Stimulated activated CD8-positive, alpha-beta memory T cell treated with anti-CD3 and anti-CD28 coated beads, Interleukin-4, amount 100 ng/mL, for 48 hours (primary cell): Measurements from ENCODE around the gene C1QTNF9B.

Source experiments
- DNase-seq: peaks from one replicate; pipeline ENCODE4 v3.0.0-alpha.2; 2020

The C1QTNF9B gene

DNA sequence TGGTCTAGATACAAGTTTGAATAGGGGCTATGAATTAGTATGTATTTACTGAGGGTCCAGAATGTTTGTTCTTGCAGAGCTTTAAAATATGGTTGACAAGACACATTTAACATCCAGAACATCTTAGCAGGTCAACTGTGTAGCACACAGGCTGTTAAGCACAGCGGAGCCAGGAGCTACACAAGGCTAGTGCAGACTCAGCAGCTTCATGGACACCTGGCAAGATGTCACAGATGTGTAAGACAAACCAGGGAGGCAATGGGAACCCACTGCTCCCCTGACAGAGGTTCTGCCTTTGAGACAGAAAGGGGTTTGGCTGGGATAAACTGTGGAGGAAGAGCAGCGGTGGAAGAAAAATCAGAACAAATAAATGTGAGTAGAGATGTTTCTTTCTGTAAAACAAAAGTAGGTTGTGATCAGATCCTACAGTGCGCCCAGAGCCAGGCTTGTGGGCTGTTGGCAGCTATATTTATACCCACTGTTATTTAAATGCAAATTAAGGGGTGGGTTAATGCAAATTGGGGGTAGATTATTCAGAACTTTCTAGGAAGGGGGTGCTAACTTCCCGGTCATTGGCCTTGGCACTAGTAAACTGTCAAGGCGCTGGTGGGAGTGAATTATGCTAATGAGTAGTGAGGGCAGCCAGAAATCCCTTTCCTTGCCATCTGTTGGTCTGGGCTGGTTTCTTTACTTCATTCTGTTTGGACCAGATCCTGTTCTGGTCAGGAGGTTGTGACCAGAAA is 41.1 kb downstream of the C1QTNF9B start:
- no peak for DNase-seq

DNA sequence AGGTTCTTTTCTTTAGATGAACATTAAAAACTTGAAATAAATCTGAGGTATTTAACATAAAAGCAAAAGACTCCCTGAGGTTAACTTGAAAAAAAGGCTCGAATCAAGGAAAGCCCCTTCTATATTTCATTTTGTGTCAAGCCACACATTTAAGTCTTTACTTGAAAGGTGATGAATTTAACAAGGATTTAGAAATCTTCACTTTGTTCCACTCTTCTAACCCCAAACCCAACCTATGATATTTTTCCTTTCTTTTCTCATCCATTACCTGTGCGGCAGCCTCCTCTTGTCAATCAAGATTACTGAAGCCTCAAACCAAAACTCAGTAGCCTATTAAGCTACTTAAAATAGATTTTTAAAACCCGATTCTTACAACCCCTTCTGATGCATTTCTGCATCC is 41.9 kb downstream of the C1QTNF9B start:
- DNase-seq: no peak

DNA sequence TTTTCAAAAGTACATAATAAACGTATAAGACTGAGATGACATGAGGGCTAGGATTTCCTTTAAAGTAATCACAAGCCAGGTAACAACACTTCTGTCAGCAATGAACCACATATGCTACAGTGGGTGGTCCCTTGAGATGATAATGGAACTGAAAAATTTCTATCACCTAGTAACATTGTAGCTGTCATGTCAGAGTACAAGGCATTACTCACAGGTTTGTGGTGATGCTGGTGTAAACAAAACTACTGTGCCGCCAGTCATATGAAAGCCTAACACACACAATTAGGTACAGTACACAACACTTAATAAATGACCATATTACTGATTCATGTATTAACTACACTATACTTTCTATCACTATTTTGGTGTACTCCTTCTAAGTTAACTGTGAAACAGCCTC is 45.0 kb downstream of the C1QTNF9B start:
- no peak for DNase-seq

DNA sequence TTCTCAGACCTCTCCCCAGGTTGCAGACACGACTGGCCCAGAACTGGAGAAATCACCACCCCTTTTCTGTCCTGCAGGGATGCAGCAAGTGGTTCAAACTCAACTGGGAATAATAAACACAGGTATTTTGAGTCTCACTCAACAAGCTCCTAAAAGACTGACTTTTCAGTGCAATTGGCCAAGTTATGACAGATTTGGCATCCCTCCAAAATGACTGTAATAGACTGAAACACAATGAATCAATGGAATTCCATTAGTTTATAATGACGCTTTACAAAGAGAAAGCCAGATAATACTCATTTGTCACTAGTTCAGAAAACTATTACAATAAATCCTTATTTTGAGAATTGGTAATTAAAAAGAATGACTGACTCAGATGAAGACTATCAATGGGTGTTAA is 46.2 kb downstream of the C1QTNF9B start:
- DNase-seq: no peak

DNA sequence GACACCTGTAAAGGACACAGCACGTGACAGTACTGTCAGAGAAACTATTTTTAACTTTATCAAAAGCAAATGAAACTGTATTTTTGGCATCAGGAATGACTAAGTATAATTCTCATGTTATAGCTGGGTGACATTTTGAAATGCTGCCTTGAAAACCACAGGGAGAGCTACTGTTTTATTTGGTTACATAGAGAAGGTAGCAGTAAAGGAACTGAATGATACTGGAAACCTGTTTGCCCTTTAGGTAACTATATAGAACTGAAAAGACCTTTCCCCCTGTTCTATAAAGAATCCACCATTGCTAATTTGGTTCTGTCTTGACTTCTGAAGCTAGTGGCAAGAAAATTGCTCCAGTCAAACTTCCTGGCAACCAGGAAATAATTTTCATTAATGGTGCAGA is 47.2 kb downstream of the C1QTNF9B start:
- DNase-seq: no peak

DNA sequence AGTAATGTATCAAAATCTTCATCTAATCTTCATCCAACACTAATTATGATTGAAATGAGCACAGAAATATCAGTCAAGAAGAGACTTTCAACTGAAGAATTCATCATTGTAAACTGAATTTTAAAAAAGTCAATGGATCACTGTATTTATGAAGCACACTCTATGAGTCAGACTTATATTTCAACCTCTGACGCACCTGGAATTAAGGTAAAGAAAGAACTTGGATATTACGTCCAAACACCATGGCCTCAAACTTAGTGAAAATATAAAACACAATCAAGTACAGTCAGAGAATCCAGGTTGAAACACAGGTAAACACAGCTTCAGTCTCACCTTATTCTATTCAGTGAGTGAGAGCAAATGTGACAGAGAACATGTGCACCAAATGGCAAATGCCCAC is 47.6 kb downstream of the C1QTNF9B start:
- DNase-seq: no peak

DNA sequence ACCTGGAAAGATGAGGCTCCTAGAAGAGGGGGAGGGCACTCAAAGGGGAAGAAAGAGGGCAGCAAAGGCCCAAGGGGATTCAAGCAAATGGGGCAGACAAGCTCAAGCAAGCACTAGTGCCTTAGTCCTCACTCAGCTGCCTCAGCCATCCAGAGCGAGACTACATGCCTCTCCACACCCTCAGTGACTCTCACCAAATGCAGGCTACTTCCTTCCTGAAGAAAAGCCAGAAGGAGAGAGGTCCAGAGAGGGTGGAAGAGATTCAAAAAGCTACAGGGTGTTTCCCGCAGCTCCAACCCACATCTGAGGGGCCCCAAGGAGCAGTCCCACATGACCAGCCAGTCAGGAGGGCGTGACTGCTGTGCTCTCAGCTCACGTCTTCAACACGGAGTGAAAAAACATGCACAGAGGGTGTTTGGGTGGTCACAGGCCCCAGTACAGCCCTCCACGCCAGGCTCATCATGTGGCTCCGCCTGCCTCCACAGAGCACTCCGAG is 48.6 kb downstream of the C1QTNF9B start:
- no peak for DNase-seq

DNA sequence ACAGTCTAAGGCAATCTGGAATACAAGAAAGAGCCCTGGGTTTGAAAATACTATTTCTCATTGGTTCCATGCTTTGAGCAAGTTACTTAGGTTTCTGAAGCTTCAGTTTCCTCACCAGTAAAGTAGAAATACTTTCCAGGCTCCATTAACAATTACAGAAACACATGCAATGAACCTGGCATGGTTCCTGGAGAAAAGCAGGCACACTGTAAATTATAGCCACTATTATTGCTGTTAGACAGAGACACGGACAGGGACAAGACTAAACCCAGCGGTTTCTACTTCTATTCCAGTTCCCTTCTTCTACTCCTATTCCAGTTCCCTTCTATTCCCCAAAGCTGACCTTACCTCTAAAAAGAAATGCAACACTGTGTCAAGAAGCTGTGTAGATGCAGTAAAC is 49.3 kb downstream of the C1QTNF9B start:
- no peak for DNase-seq

DNA sequence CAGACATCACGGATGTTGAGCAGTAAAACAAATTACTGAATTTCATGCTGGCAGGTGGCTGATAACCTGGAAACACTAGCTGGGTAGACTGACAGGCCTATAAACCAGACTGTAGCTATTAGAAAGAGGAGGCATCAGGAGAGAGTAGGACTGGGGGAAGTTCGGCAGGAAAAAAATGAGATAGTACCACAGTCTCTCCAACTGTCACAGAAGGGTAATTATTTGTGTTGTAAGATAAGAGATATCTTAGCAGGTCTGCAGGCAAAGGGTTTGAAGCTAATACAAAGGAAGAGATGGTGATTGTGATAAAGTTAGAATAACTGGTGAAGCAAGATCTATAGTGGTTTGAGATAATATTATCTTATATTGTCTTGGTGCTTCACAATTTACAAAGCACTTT is 49.8 kb downstream of the C1QTNF9B start:
- DNase-seq: no peak

DNA sequence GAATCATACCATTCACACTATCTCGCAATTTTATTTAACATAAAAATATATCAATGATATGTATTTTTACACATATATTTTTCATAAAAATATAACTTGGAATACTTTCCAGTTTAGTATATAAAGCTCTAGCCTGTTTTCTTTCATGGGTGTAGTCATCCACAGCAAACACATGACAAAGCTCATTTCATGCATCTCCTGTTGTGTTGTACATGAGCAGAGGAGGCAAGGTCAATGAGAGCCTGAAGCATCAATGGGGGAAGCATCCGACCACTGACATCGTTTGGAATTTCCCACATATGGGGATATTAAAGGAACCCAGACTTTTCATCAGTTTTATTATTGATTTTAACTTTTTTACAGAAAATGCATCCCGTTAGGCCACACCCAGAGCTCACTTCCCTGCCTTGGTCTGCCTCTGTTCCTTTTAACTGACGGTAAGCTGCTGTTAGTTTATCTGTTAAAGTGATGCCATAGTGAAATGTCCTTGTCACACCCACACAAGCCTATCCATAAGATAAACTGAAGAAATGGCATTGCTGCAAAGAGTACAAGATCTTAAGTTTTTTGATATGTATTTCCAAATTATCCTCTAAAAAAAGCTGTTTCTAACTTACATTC is 52.1 kb downstream of the C1QTNF9B start:
- no peak for DNase-seq

DNA sequence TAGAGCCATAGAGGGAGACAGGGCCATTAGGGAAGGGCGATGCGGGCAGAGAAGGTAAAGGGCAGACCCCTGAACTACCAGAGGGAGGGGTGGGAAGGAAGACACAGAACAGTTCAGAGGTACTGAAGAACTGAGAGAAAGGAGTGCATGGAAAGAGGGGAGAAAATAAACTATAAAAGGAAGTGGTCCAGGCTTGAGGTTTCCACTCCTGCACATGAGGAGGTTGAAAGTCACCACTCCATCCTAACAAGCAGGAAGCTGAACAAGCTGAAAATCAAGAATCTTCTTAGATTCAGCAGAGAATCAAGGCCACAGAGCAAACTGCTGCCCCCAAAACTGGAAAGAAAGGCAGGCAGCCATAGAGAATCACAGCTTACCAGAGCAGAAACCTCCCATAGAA is 53.2 kb downstream of the C1QTNF9B start:
- no peak for DNase-seq

DNA sequence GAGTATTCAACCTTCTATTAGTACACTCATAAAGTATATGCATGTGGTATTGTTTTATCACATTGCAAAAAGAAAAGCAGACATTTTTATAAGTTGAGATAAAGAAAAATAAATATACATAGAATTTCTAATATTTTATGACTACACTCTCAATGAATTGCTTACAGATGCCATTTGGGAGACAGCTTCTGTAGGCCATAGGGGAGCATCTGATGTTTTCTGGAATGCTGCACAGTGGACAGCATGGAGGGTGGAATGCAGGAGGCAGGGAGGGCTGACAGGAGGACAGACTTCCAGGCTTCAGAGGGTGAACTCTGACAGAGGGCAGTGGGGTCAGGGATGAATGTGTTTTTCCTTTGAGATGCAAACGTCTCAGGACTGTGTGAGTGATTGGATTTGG is 53.9 kb downstream of the C1QTNF9B start:
- DNase-seq: no peak

DNA sequence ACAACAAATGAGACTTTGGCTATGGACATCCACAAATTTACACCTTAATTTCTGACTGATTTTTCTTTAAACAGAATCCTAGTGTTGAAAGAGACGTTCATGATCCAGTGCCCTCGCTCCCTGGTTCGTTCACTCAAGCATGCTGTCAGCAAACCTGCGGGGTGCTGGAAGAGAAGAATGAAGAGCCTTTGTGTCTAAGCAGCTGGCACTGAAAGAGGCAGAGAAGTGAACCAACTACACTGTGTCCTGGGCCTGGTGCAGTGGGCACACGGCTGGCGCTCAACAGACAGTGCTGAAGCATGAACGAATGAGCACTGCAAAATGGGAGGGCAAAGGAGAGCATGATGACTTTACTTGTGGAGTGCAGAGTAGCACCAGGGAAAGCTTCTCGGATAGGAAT is 54.9 kb downstream of the C1QTNF9B start:
- no peak for DNase-seq
